GM18502 (cell line): ENCODE results near the gene KIAA1217.
A peak's percentile ranks its signal among the peaks of the same experiment; 100 is the strongest.

Source experiments
- ATAC-seq: cut with Tn5 transposase; IDR thresholded peaks from one replicate; pipeline ENCODE4 v1.9.1; 2021; ENCODE audit warnings: mild to moderate bottlenecking; ENCODE audit not compliant: unreplicated experiment, poor library complexity

Gene KIAA1217

DNA sequence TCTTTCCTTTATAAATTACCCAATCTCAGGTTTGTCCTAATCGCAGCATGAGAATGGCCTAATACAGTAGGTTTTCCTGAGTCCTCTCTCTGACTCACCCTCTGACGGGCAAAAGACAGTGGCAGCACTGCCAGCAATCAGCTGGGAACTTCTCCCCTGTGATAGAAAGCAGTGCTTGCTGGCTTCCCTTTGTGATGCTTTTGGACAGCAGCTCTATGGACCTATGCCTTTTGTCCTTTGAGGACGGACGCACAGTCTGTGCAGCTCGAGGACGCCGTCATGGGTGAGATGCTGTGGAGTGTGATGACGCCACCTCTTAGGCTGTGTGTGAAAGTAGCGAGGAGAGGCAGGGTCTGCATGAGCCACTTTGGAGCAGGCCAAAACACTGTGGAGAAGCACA, 68.8 kb downstream of the KIAA1217 start:
- ATAC-seq: no peak

DNA sequence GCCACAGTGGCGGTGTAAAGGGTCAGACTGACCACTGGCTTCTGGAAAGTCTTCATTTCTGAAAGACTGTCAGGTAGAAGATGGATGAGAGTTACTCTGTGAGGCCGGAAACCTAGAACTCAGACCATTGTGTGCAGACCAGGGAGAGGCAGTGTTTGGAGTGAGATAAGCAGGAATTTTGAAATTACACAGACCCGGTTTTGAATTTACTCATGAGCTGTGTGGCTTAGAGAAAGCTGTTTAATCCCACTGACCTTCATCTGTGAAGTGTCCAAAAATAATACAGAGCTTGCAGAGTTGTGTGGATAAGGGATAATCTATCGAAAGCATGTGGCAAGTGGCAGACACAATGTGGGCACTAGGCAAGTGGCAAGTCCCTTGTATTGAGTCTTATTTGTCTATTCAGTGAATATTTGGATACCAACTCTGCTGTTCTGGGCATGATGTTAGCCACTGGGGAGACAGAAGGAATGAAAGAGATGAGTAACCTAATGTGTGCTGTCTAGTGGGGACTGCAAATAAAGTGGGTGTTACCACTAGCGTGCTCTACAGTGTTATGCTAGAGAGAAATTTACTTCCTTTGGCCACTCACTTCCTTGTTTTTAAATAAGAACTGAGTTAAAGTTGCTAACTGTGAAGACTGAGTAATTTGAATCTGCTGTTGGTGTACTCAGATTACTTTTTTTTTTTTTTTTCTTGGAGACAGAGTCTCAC, 69.4 kb downstream of the KIAA1217 start:
- ATAC-seq: no peak

DNA sequence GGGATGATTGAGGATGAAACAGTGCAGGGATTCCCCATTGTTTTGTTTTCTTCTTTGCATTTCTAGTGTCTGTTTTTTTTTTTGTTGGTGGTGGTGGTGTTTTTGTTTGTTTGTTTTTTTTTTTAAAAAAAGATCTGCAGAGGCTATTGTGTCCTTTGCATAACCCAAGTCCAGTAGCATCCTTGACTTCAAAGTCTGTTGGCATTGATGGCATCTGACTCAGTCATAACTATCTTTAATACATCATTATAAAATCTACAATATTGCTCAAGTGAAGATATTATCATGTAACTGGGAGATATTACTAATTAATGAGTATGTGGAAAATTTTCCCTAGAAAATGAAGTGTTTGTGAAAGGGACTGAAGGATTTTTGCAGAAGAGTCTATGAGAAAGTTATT, 70.2 kb downstream of the KIAA1217 start:
- no peak for ATAC-seq

DNA sequence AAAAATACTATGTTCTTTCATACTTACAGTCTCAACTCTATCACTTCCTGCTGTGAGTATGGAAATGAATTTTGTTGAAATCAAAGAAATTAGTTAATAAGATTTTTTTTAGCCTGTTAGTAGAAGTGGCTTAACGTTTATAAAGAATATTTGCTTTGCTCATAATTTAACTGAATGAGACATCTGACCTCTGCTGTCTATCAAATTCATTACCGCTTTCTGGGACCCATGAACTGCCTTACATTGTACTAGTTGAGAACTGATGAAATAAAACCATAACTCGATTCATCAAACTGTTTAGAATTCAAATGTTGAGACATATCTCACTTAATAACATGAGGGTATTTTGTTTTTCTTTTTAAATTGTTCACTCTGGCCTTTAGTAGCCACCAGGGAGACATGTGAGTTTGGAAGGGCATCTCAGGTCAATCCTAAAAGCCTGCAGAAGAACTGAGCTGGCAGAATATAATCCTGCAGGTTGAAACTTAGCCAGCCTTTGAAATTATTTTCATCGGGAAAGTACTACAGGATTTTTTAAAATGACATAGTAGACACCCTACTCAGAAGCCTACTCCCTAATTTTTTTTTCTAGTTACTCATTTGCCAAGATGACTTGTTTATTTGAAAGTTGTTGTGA, 78.7 kb downstream of the KIAA1217 start:
- ATAC-seq: no peak

DNA sequence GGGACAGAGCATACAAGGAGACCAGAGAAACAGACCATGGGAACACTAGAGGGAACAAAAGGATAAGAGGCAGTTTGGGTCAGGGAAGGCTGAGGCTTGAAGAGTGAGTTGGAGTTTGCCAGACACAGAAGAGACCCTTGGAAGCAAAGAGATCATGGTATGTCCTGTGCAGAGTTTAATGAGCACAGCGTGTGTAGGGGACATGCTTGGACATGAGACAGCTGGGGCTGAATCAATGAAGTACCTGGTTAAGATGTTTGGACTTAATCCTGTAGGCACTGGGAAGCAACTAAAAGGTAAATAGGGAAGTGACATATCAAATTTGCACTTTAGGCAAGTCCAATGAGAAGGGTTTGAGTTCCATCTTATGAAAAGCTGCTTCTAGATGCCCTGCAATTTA, 79.6 kb downstream of the KIAA1217 start:
- no peak for ATAC-seq

DNA sequence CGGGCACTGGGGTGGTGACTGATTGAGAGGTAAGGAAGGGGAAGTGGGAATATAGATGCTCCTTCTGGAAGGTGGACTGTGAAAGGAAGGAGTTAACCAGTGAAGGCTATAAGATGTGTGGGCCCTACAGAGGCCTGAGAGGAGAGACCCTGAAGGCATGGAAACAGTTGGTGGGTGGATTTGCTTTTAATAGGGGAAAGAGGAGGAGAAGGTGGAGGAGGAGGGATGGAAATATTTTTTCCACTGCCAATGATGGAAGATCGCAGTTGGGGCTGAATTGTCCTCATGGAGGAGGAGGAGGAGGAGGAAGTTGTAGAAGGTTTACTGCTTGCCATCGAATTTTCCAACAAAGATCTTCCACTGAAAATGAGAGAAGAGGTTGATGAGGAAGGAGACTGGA, 80.3 kb downstream of the KIAA1217 start:
- no peak for ATAC-seq

DNA sequence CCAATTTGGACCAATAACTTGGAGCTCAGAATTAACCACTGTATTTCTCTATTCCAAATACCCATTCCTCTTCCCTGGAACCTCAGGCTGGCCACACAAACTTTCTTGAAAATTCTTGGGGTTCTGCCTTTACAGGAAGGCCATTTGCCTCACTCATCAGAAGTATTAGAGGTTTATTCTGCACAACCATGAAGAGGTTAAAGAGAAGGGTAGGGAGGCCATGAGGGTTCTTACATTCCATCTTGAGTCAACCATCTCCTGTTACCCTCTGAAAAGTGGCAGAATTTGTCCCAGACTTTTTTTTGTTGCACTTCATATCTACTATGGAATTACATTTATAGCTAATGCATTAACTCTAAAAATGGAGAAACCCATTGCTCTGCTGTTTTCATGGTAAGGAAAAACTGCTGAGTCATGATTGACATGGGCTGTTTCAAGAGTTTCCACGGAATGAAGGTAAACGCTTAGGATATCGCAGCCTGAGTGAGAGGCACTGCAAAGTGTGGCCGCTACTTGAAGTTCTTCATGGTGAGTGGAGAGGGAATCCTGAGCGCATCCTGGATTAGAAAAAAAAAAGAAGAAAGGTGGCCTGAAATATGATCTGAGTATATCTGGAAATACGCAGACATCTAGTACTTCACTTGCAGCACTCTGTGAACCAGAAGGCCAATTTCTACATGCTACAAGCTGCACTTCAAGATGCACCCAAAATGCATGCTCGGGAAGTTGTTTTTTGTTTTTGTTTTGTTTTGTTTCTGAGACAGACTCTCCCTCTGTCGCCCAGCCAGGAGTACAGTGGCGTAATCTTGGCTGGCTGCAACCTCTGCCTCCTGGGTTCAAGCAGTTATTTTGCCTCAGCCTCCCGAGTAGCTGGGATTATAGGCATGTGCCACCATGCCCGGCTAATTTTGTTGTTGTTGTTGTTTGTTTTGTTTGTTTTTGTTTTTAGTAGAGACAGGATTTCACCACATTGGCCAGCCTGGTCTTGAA, 83.7 kb downstream of the KIAA1217 start:
- no peak for ATAC-seq

DNA sequence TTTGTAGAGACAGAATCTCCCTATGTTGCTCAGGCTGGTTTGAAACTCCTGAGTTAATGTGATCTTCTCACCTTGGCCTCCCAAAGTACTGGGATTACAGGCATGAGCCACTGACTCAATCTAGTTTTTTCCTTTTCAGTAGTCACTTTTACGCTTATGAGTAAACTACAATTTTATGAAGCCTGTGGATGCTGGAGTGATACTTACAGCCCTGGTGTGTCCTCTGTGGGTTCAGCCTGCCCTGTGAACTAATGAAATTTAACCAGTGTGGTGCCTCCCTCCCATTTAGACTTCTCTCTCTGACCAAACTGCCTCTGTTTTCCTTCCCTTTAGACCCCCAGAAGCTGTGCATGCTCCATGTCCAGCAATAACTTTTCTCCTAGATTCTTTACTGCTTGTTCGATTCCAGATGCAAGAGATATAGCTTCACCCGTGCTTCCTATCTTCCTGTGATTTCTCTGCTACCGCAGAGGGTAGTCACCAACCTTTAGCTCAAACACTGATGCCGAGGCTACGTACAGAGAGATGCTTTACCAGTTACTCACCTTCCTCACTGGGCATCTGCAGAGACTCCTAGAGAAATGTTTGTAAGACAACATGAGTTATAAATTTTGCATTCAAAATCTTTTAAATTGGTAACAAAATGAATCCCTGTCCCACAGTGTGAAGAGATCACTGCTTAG, 90.8 kb downstream of the KIAA1217 start:
- peak; percentile 60 for ATAC-seq

DNA sequence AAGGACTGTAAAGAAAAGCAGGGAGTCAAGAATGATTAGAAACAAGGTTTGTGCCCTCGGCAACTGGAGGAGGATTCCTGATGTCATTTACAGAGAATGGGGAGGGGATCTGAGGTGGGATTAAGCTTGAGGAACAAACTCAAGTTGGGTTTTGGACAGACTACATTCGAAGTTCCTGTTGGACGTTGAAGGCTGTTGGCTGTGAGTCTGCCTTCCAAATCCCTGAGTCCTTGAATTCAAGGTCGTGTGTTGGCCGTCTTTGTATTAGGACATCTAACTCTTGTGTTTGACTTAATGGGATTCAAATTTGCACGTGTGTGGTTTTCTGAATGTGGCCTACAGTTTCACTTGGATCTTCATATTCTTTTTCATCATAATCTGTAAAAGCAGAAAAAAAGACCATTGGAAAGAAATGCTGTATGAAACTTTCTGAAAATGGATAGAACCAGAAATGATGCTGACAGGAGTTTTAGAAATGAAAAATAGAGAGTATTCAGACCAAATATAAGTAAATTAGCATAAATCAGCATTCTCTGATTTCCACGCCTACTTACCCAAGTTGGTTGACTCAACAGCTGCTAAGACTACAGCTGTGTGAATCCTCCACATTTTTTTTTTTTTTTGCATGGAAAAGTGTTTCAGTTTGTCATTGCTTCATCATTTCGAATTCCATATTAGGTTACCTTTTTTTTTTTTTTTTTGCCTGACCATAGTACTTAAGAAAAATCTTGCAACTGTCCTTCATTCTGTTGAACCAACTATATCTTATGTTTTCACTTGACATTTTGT, 94.8 kb downstream of the KIAA1217 start:
- no peak for ATAC-seq

DNA sequence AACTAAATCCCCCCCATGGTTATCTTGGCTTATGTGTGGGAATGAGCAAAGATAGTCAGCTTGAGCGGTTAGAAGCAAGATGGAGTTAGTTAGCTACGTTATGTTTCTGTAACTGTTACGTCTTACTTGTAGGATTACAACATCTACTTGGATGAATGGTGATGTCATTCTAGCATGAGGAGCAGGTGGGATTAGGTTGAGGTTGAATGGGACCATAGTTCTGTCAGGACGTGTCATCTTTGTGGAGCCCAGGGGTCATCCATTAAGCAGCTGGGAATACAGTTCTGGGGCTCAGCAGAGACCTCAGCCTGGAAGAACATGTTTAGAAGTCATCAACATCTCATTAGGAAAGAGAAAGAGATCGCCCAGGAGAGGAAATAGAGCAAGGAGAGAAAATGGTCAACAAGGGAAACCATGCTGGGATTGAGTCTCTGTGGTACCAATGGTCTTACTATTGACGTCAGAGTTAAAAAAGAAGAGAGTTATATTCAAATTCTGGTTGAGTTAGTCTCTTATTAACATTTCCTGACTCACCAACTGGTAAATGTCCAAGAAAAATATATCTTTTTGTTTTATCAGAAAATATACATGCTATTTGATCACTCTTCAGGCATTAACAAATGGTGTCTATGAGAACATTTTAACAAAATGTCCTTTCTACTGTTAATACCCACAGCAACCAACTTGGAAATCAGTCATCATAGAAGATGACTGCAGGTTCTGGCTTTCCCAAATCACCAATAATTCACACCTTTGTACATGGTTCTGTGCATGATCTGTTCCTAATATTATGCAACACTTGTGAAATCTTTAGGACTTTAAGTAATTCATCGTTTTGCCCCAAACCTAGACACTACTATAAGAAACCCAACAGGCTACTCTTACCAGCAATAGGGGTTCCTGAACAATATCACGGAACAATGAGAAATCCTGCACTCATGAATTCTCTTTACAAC, 96.9 kb downstream of the KIAA1217 start:
- ATAC-seq: no peak

DNA sequence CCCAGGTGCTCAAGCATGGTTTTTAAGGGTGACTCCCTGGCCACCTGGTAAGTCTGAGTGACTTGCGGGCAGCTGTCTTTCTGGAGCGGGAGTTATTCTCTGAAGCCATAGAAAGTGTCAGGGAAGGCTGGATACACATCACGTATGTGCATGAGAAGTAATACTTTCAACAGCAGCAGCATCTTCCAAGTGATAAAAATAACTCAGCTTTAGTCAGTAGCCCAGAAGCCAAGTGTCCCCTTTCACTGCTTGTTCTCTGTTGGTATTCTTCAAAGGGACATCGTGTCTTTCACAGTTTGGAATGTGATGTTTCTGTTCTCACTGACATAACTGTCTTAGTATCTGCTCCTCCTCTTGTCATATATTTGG, 97.6 kb downstream of the KIAA1217 start:
- ATAC-seq: no peak

DNA sequence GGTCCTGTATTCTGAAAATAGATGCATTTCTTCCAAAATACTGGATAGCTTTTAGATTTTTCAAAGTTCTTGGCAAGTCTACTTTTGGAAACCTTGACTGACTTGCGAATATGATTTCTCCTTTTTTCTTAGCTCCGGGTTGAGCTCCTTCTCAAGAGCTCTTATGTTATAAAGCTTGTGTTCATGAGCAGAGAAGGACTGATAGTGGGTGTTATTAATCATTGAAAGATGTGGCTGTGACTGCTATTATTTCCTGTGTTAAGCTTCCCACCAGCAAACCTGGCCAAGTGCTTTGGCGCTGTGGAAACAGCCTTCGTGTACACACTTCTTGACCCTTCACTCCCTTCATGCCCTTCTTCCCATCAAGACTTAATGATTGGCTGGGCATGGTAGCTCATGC, 98.2 kb downstream of the KIAA1217 start:
- no peak for ATAC-seq

DNA sequence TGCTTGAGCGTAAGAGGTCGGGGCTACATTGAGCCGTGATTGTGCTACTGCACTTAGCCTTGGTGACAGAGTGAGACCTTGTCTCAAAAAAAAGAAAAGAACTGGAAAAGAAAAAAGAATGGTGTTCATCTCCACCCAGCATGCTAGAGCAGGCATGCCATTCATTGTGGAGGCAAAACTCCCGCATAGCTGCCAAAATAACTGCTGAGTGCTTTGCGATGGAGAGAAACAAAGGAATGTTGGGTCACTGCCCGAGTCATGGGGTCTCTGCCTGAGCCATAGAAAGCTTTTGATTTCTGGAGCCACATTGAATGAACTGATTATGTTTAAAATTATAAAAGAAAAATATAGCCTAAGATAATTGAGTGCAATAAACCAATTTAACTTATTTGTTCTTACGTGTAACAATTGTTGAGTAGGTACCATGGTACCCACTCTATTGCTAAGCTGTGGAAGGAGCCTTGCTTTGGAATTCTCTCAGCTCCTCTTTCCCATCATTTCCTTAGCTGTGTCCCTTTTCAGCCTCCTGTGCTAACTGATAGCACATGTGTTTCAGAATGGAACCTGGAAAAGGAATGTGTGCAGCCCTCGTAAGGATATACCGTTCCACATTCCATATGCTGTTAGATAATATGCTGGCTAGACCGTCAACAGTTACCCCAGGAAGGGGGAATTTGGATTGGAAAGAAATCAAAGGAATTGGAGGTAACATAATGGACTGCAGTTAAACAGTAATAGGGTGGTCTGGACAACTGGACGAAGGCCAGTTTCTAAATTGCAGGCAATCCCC, 99.0 kb downstream of the KIAA1217 start:
- ATAC-seq: no peak

DNA sequence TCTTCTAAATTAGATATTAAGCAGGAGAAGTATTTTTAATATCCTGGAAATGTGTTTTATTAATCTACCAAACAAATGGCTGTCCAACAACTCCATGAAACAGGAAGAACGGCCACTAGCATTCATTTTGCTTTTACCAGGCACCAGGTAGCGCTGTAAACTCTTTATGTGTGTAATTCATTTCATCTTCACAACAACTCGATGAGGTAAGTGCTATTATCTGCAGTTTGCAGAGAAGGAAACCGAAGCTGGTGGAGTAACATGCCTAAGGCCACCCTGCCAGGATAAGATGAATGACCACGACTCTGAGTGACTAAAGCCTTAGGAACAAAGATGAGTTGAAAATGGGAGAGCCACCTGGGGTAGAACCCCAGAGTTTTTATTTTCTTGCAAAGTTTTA, 101.2 kb downstream of the KIAA1217 start:
- ATAC-seq: no peak

DNA sequence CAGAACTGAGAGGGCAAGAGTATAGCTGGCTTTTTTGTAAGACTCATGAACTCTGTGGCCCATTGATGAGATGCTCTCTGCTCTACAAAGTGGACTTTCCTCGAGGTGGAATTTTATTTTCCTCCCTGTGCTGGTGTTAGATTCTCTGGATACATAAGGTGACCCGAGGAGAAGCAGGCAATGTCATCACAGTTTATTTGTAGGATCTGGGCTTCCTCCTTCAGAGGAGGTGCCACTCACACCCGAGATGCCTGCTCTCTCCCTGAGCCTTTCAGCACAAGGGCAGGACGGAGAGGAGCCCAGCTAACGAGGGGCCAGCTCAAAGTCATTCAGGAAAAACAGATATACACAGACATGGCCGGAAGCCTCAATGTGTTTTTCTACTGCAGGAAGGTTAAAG, 103.0 kb downstream of the KIAA1217 start:
- ATAC-seq: no peak

DNA sequence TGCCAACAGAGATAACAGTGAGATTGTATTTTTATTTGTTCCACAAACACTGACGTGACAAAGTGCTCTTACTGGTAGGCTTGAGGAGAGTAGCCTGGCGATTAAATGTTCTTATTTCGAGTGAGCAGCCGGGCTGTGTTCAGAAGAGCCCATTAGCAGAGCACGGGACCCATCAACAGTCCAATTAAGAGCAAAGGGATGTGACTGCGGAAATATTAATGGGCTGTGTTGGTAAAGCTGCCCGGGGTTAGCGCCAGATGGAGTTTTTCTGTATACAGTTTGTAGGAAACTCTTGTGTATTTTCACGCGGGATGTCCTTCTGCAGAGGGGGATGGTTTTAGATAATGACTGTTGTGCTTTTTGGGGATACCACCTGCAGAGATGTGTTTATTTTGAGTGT, 104.3 kb downstream of the KIAA1217 start:
- ATAC-seq: no peak

DNA sequence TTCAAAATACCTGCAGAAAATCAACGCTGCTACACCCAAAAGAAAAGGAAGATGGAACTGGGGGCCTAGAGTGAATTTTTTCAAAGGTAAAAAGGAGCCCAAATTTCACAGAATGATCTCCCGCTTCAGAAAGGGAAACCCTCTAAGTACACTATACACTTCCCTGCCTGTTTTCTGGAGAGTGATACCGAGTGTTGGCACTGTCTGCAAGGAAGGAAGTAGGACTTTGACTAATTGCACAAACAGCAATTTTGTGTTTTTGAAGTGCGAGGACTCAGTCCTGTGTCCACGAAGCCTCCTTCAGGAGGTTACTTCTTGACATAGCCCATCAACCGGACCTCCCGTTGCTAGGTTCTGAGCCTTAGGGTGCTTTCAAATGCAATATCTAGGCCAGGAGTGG, 106.3 kb downstream of the KIAA1217 start:
- ATAC-seq: no peak

DNA sequence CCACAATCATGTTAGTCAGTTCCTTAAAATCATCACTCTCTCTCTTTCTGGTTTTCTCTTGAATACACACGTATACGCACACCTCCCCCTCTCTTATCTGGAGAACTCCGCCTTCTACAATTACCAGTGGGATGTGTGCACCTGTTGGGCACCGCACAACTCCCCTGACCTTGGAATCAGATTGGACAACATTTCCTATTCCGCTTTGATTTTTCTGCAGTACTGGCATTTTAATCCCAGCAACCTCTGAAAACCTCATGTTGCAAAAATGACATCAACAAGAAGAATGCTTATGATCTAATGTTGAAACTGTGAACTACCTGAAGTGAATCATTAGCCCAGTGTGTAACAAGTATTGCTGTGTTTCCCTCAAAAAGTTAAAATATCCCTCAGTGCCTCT, 109.6 kb downstream of the KIAA1217 start:
- no peak for ATAC-seq
